ENCODE measurements around the gene NAPG. TPM values are rescaled to one million over a fixed set of nuclear protein-coding genes. Genes with fewer than 3 reads are reported as not detected.

The NAPG gene
- total RNA-seq, 1 experiment from 2014 or later, result 25.8 TPM

GRCh38 chr18:10543277-10543676 lies 17.4 kb downstream of the NAPG start (continued):
- TF ChIP-seq AR (CRISPR knock-in tag; IDR thresholded peaks at IDR 0.05) (no peak), NR2C2 (CRISPR knock-in tag; IDR thresholded peaks at IDR 0.05) (no peak), SP1 (CRISPR knock-in tag; conservative IDR thresholded peaks at IDR 0.05) (no peak), FOXP4 (CRISPR knock-in tag; IDR thresholded peaks at IDR 0.05) (no peak), FOXJ3 (CRISPR knock-in tag; IDR thresholded peaks at IDR 0.05; ENCODE audit: borderline replicate concordance) (no peak), GTF2I (CRISPR knock-in tag; conservative IDR thresholded peaks at IDR 0.05) (no peak), USF2 (CRISPR knock-in tag; IDR thresholded peaks at IDR 0.05) (no peak), ZNF416 (CRISPR knock-in tag; IDR thresholded peaks at IDR 0.05) (no peak), HMGA2 (CRISPR knock-in tag; IDR thresholded peaks at IDR 0.05) (no peak), ETV6 (CRISPR knock-in tag; IDR thresholded peaks at IDR 0.05) (no peak)

DNA sequence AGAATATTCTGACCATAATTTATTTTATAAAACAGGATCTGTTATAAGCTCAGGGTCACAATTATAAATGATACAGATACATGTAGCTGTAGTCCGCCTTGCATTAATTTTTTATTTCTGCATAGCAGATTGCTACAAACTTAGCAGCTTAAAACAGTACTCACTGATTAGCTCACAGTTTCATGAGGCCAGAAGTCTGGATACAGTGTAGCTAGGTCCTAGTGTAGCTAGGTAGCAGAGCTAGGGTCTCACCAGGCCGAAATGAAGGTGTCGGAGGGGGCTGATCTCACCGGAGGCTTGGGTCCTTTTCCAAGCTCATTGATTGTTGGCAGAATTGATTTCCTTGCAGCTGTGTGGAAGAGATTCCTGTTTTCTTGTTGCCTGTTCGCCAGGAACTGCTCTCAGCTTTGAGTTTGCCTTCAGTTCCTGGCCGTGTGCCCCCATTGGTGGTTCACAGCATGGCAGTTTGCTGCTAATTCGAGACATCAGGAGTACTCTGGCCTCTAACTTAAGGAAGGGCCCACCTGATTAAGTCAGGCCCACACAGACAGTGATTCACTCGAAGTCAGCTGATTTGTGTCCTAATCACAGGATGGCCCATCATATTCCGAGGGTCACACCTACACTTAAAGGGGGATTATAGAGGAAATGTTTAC lies 18.4 kb downstream of the NAPG start:
- ATAC-seq (peak; percentile 66), DNase-seq (ENCODE audit: low spot score) (peak; percentile 34)
- Mint-ChIP-seq H3K27ac (no peak overlapping the region), H3K4me1 (no peaks in the 10 kb centered on the region), H3K36me3 (peaks cover 67% of the 10 kb centered on the region), H3K9me3 (no peaks in the 10 kb centered on the region), H3K4me3 (no peak overlapping the region), H3K27me3 (ENCODE audit: low read depth) (no peaks in the 10 kb centered on the region)
- ChIA-PET CTCF (interaction anchor here (0.6 to 2.5 kb wide), 7 partner anchors 9 to 307 kb away, joined by 3 to 14 read pairs (median 3); partner anchors contain the start of gene NAPG), POLR2A (interaction anchor here (0.6 kb wide), 1 partner anchor 1013 kb away, joined by 5 read pairs; no protein-coding TSS in a partner anchor)
- TF ChIP-seq FOXP4 (CRISPR knock-in tag; IDR thresholded peaks at IDR 0.05) (no peak), NR3C1 (CRISPR knock-in tag; conservative IDR thresholded peaks at IDR 0.05; ENCODE audit: low read depth) (no peak), ARID4B (CRISPR knock-in tag; IDR thresholded peaks at IDR 0.05; ENCODE audit: borderline replicate concordance) (no peak), CREM (CRISPR knock-in tag; IDR thresholded peaks at IDR 0.05) (no peak), TEAD1 (CRISPR knock-in tag; IDR thresholded peaks at IDR 0.05) (no peak), MXD4 (CRISPR knock-in tag; IDR thresholded peaks at IDR 0.05; ENCODE audit: borderline replicate concordance) (no peak), ZNF317 (CRISPR knock-in tag; IDR thresholded peaks at IDR 0.05; ENCODE audit: borderline replicate concordance, low read depth) (no peak)
- TF ChIP-seq, protein P1, sequence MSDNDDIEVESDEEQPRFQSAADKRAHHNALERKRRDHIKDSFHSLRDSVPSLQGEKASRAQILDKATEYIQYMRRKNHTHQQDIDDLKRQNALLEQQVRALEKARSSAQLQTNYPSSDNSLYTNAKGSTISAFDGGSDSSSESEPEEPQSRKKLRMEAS (CRISPR knock-in tag; IDR thresholded peaks at IDR 0.05), result no peak
- TF ChIP-seq, protein P2, sequence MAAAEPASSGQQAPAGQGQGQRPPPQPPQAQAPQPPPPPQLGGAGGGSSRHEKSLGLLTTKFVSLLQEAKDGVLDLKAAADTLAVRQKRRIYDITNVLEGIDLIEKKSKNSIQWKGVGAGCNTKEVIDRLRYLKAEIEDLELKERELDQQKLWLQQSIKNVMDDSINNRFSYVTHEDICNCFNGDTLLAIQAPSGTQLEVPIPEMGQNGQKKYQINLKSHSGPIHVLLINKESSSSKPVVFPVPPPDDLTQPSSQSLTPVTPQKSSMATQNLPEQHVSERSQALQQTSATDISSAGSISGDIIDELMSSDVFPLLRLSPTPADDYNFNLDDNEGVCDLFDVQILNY (CRISPR knock-in tag; IDR thresholded peaks at IDR 0.05), result no peak
- TF ChIP-seq, protein P3, sequence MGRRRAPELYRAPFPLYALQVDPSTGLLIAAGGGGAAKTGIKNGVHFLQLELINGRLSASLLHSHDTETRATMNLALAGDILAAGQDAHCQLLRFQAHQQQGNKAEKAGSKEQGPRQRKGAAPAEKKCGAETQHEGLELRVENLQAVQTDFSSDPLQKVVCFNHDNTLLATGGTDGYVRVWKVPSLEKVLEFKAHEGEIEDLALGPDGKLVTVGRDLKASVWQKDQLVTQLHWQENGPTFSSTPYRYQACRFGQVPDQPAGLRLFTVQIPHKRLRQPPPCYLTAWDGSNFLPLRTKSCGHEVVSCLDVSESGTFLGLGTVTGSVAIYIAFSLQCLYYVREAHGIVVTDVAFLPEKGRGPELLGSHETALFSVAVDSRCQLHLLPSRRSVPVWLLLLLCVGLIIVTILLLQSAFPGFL (CRISPR knock-in tag; IDR thresholded peaks at IDR 0.05; ENCODE audit: borderline replicate concordance), result no peak
